ENCODE data around the gene SCPEP1. TPM values are rescaled to one million over a fixed set of nuclear protein-coding genes. Genes with fewer than 3 reads are reported as not detected.

The SCPEP1 gene
- total RNA-seq, 1 experiment from 2014 or later: 29.6 TPM

DNA sequence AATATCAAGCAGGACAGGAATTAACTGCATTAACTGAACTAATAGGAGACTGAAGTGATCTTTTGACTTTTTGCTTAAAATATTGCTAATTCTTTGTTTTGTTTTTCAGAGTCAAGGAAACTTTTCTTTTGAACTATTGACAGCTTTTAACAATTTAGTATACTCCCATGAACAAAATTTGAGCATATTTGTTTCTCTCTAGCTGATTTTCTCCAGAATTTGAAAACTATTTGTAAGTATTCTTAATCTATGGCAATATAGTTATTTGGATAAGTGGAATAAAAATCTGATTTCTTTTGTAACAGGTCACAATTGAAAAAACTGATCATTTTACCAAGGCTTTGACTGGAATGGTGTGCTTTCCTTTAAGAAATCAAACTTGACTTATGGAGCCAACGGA, 7.0 kb upstream of the SCPEP1 start:
- Histone ChIP-seq H3K23me2 (ENCODE audit: insufficient read length, low read depth, low read length, poor library complexity, severe bottlenecking) (no peaks in the 10 kb centered on the region), H3T11ph (ENCODE audit: low read length) (no peak overlapping the region), H2AFZ (ENCODE audit: low read length) (no peak overlapping the region), H4K91ac (ENCODE audit: insufficient read length, low read depth, low read length) (no peak overlapping the region), H3K27ac (ENCODE audit: insufficient read length, low read depth, low read length) (no peak overlapping the region), H3K9me3 (ENCODE audit: control insufficient read depth, low read depth, low read length) (no peaks in the 10 kb centered on the region), H3K27me3 (ENCODE audit: insufficient read depth, low read length) (no peaks in the 10 kb centered on the region), H4K8ac (replicated peaks; ENCODE audit: insufficient read length, low read depth, low read length) (no peak overlapping the region), H3K4me1 (ENCODE audit: insufficient read depth, low read length) (no peaks in the 10 kb centered on the region), H3K9ac (ENCODE audit: extremely low read depth, insufficient read length, low read length) (no peak overlapping the region), H2BK20ac (ENCODE audit: low read depth, low read length, poor library complexity, severe bottlenecking) (no peak overlapping the region), H3K4ac (ENCODE audit: low read depth, low read length) (no peak overlapping the region), H2AK5ac (ENCODE audit: insufficient read length, low read length) (no peak overlapping the region), H3K79me1 (ENCODE audit: insufficient read depth, low read depth, low read length, poor library complexity, severe bottlenecking) (no peaks in the 10 kb centered on the region), H2BK12ac (ENCODE audit: insufficient read length, low read depth, low read length) (no peak overlapping the region), H3K56ac (ENCODE audit: insufficient read length, low read depth, low read length) (no peak overlapping the region), H2BK120ac (ENCODE audit: low read depth, low read length, poor library complexity, severe bottlenecking) (no peak overlapping the region), H2BK15ac (ENCODE audit: low read depth, low read length) (no peak overlapping the region), H3K23ac (ENCODE audit: insufficient read length, low read depth, low read length) (no peak overlapping the region), H3K18ac (ENCODE audit: insufficient read length, low read depth, low read length) (no peak overlapping the region), H4K5ac (ENCODE audit: insufficient read length, low read depth, low read length) (no peak overlapping the region), H4K20me1 (ENCODE audit: control insufficient read depth, insufficient read depth, insufficient read length) (no peaks in the 10 kb centered on the region), H2BK5ac (ENCODE audit: insufficient read length, low read length) (no peak overlapping the region), H3K79me2 (ENCODE audit: insufficient read depth, low read length) (no peaks in the 10 kb centered on the region), H3K4me2 (ENCODE audit: insufficient read depth, insufficient read length, low read length) (no peak overlapping the region), H3K14ac (ENCODE audit: insufficient read depth, low read length) (no peak overlapping the region)
- no CpG with 5 or more reads among the region's 1 CpG for WGBS (ENCODE audit: extremely low coverage, insufficient read length, low lambda C conversion rate)
- Mint-ChIP-seq H3K27ac (no peak overlapping the region), H3K4me3 (no peak overlapping the region), H3K9me3 (peaks cover 28 to 31% of the 10 kb centered on the region in 2 experiments), H3K27me3 (ENCODE audit: low read depth) (no peaks in the 10 kb centered on the region; the same call in 1 of the 2 replicates), H3K36me3 (ENCODE audit: insufficient read depth in 1 of 3, low read depth in 3 of 3) (peaks cover 3 to 23% (median 5%) of the 10 kb centered on the region in 3 experiments; a peak in 6 of 7 replicates), H3K4me1 (peaks cover 15 to 16% of the 10 kb centered on the region in 2 experiments)
- DNase-seq: no peak
- TF ChIP-seq, protein P1, sequence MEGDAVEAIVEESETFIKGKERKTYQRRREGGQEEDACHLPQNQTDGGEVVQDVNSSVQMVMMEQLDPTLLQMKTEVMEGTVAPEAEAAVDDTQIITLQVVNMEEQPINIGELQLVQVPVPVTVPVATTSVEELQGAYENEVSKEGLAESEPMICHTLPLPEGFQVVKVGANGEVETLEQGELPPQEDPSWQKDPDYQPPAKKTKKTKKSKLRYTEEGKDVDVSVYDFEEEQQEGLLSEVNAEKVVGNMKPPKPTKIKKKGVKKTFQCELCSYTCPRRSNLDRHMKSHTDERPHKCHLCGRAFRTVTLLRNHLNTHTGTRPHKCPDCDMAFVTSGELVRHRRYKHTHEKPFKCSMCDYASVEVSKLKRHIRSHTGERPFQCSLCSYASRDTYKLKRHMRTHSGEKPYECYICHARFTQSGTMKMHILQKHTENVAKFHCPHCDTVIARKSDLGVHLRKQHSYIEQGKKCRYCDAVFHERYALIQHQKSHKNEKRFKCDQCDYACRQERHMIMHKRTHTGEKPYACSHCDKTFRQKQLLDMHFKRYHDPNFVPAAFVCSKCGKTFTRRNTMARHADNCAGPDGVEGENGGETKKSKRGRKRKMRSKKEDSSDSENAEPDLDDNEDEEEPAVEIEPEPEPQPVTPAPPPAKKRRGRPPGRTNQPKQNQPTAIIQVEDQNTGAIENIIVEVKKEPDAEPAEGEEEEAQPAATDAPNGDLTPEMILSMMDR (conservative IDR thresholded peaks at IDR 0.05): no peak
